GM18498 (cell line): Measurements from ENCODE around the gene NUMBL.
"Not testable (repeated sequence)": the region's sequence is repeated elsewhere in the genome, so short reads cannot be mapped to it uniquely, and the experiment has no call there.

Source experiments
- ATAC-seq: cut with Tn5 transposase; IDR thresholded peaks from one replicate; pipeline ENCODE4 v1.9.1; 2021; ENCODE audit warnings: mild to moderate bottlenecking, moderate library complexity; ENCODE audit not compliant: unreplicated experiment

Gene NUMBL

GRCh38 chr19:40633207-40633606 is 57.2 kb downstream of the NUMBL start:
- ATAC-seq = no peak

DNA sequence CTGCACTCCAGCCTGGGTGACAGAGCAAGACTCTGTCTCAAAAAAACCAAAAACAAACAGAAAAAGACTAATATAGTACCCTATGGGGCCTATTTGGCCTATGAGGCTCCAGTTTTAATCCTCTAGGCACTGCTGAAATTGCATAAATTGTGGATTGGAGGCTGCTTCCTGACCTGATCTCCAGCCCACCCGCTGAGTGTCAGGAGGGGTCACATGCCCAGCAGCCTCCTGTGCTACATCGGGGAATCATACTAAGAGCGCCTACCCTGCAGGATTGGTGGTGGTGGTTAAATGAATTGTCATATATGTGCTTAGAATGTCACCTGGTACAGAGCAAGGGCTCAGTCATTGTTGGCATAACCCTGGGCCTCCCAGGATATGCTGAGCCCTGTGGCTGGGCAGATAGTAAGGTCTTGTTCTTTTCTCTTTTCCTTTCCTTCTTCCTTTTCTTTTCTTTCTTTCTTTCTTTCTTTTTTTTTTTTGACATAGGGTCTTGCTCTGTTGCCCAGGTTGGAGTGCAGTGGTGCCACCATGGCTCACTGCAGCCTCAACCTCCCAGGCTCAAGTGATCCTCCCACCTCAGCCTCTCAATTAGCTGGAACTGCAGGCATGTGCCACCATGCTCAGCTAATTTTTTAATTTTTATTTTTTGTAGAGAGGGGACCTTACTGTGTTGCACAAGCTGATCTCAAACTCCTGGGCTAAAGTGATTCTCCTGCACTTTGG is 58.0 kb downstream of the NUMBL start:
- ATAC-seq = no peak

- ATAC-seq = no peak
Observed at GRCh38 chr19:40630571-40631160, 59.8 kb downstream of the NUMBL start.

GRCh38 chr19:40629346-40629745 is 61.1 kb downstream of the NUMBL start:
- no peak for ATAC-seq

DNA sequence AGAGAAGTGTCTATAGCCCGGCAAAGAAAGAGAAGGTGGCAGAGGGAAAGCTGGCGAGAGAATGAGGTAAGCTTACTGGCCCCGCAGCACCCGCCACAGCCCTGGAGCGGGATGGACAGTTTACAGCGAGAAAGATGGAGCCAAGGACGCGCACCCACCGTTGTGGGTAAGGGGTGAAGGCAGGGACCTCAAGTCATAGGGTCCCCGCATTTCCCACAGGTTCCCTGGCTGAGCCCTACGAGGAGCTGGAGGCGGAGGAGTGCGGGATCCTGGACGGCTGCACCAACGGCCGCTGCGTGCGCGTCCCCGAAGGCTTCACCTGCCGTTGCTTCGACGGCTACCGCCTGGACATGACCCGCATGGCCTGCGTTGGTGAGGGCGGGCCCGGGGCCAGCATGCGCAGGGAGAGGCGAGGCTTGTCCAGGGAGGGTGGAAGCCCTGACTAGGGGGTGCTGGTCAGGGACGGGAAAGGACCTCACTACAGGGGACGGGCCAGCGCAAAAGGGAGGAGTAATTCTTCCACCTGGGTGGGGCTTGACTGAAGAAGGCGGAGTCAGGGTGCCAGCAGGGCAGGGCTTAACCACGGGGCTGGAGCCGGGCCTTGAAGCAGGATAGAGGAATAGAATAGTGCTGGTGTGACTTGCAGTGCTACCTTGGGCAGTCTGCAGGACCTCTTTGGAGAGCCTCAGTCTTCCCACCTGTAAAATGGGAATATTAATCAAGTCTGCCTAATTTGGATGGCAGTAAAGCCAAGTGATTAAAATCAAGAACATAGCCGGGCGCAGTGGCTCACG is 62.8 kb downstream of the NUMBL start:
- no peak for ATAC-seq

DNA sequence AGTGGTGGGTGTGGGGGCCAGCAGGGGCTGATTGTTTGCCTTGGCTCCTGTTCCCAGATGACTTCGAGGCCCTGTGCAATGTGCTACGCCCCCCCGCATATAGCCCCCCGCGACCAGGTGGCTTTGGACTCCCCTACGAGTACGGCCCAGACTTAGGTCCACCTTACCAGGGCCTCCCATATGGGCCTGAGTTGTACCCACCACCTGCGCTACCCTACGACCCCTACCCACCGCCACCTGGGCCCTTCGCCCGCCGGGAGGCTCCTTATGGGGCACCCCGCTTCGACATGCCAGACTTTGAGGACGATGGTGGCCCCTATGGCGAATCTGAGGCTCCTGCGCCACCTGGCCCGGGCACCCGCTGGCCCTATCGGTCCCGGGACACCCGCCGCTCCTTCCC is 63.5 kb downstream of the NUMBL start:
- no peak for ATAC-seq

GRCh38 chr19:40625406-40626120 is 64.9 kb downstream of the NUMBL start:
- no peak for ATAC-seq

DNA sequence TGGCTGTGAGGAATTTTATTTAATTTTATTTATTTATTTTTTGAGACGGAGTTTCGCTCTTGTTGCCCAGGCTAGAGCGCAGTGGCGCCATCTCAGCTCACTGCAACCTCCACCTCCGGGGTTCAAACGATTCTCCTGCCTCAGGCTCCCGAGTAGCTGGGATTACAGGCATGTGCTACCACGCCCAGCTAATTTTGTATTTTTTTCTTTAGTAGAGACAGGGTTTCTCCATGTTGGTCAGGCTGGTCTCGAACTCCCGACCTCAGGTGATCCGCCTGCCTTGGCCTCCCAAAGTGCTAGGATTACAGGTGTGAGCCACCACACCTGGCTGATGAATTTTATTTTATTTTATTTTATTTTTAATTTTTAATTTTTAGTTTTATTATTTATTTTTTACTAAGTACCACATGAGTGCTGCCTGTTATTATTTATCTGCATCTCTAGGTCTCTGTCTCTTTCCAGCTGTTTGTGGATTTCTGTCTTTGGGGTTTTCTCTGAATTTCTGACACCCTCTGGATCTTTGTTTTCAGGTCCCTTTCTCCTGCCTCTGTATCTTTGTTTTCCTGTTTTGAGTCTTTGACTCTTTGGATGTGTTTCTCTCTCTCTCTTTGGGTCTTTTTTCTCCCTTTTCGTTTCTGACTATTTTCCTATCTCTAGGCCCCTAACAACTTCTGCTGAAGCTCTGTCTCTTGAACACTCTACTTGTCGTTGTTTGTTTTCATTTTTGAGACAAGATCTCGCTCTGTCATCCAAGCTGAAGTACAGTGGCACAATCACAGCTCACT is 65.9 kb downstream of the NUMBL start:
- ATAC-seq = not testable (repeated sequence)

DNA sequence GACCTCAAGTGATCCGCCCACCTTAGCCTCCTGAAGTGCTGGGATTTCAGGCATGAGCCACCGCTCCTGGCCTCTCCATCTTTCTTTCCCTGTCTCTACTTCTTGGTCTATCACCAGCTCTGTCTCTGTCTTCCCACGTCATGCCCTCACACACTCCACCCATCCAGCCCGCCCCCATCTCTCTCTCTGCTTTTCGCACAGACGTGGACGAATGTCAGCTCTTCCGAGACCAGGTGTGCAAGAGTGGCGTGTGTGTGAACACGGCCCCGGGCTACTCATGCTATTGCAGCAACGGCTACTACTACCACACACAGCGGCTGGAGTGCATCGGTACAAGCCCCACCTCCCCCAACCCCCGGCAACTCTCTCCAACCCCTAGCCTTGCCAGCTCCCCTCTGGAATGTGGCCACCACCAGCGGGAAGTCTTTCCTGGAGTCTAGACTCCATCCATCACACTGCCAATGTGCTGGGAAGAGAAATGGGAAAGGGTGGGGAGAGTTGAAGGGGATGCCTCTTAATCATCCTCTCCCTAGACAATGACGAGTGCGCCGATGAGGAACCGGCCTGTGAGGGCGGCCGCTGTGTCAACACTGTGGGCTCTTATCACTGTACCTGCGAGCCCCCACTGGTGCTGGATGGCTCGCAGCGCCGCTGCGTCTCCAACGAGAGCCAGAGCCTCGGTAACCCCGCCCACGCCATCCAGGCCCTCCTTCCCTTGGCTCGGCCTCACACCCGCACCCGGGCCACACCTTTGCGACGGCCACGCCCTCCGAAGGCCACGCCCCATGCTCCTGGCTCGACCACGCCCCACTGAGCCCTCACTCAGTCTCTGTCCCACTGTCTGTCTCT is 66.8 kb downstream of the NUMBL start:
- no peak for ATAC-seq

DNA sequence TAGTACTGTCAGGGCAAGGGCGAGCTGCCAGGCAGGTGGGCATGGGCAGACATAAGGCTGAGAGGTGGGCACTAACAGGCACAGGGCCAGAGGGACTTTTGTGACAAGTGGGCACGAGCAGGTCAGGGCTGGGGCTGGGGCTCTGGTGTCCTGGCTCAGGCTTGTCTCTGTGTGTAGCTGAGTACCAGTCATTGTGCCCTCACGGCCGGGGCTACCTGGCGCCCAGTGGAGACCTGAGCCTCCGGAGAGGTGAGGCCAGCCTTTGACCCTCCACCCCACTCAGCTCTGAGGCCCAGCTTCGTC is 67.7 kb downstream of the NUMBL start:
- ATAC-seq = no peak

DNA sequence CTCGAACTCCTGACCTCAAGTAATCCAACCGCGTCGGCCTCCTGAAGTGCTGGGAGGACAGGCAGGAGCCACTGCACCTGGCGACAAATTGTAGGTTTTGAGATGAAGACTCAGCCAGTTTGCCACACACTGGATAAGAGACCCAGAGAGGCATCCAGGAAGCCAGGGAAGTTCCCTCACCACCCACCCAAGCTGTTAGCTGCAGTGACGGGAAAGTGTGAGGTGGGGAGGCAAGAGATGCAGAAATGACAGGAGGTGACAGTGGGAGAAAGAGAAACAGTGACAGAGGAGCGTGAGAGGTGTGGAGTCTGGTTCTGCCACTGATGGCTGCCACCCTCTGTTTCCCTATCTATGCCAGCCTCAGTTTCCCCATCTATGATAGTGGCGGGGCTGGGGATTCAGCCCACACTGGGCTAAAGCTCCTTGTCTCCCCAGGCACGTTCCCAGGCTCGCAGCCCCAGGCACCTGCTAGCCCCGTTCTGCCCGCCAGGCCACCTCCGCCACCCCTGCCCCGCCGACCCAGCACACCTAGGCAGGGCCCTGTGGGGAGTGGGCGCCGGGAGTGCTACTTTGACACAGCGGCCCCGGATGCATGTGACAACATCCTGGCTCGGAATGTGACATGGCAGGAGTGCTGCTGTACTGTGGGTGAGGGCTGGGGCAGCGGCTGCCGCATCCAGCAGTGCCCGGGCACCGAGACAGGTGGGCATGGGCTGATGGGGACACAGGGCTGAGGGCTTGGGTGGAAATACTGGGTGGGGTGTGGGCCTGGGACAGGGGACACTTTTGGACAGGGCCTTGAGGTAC is 68.3 kb downstream of the NUMBL start:
- ATAC-seq = no peak

DNA sequence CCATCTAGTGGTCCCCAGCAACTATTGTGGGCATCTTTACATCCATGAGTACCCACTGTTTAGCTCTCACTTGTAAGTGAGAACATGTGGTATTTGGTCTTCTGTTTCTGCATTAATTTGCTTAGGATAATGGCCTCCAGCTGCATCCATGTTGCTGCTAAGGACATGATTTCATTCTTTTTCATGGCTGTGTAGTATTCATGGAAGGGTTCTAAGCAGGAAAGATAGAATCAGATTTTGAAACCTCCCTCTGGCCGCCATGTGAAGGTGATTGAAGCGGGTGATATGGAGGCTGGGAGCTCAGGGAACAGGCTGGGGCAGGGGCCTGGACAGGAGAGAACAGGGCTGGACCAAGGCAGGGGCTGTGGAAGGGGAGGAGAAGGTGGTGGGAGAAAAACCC is 69.2 kb downstream of the NUMBL start:
- ATAC-seq = no peak

GRCh38 chr19:40620161-40620485 is 70.3 kb downstream of the NUMBL start:
- no peak for ATAC-seq

- no peak for ATAC-seq
Observed at GRCh38 chr19:40619333-40620160, 70.9 kb downstream of the NUMBL start.

GRCh38 chr19:40617961-40618360 is 72.5 kb downstream of the NUMBL start:
- no peak for ATAC-seq

DNA sequence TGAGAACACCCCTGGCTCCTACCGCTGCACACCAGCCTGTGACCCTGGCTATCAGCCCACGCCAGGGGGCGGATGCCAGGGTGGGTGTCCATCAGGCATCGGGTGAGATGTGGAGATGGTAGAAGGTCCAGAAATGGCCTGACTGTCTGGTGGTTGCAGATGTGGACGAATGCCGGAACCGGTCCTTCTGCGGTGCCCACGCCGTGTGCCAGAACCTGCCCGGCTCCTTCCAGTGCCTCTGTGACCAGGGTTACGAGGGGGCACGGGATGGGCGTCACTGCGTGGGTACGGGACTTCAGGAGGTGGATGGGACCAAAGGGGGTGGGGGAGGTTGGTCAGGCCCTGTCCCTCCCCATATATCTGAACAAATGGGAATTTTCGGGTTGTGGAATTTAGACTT is 73.5 kb downstream of the NUMBL start:
- no peak for ATAC-seq

GRCh38 chr19:40616178-40616577 is 74.3 kb downstream of the NUMBL start:
- no peak for ATAC-seq
